ENCODE results near the gene E2F3.

DNA sequence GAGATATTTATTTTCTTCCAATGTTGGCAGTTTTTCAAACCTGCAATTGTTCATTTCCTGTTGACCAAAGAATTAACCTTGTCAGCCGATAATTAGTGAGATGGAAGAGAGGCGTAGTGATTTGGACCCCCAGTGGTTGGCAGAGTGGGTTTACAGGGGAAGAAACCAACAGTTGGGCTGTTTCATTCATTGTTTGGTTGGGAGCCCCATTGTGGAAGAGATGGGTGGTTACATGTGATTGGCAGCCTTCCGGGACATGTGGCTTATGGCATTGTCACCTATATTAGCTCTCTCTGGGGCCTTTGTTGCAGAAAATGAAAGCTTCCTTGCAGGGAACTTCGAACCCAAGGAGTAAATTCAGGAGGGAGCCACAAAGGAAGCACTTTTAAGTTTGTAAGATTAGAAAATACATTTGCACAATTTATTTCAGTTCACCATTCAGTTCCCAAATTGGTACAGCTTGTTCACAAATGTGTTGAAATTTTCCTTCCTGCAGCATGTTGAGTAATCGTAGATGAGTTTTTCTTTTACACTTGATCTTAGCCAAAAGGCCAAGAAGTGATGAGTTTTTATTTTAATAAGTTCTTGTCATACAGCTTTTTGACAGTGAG is 82.3 kb downstream of the E2F3 start:
- TF ChIP-seq EZH2phosphoT487 (IDR thresholded peaks at IDR 0.05; ENCODE audit: borderline replicate concordance): no peak
- TF ChIP-seq, protein P1, sequence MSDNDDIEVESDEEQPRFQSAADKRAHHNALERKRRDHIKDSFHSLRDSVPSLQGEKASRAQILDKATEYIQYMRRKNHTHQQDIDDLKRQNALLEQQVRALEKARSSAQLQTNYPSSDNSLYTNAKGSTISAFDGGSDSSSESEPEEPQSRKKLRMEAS (IDR thresholded peaks at IDR 0.05): no peak
- no peak for TF ChIP-seq CTCF (IDR thresholded peaks at IDR 0.05 in 2 of 3, conservative IDR thresholded peaks at IDR 0.05 in 1 of 3; ENCODE audit: borderline replicate concordance in 1 of 3, insufficient read depth in 1 of 3, low read depth in 2 of 3, low read length in 2 of 3)
- no peak for TF ChIP-seq YY1 (IDR thresholded peaks at IDR 0.05; ENCODE audit: extremely low read depth, insufficient replicate concordance, low read depth, low read length)
- TF ChIP-seq EGR1 (IDR thresholded peaks at IDR 0.05; ENCODE audit: low read depth): no peak
- no peak for TF ChIP-seq ATF3 (IDR thresholded peaks at IDR 0.05)
- no peak for TF ChIP-seq ZFX (IDR thresholded peaks at IDR 0.05)
- TF ChIP-seq SIN3A (IDR thresholded peaks at IDR 0.05; ENCODE audit: low read depth): no peak
- TF ChIP-seq POLR2A (IDR thresholded peaks at IDR 0.05; ENCODE audit: borderline replicate concordance, extremely low read depth, insufficient read depth, insufficient read length): no peak
- TF ChIP-seq TCF7L2 (IDR thresholded peaks at IDR 0.05; ENCODE audit: borderline replicate concordance, extremely low read depth, insufficient read depth, insufficient read length): no peak
- TF ChIP-seq RAD21 (IDR thresholded peaks at IDR 0.05; ENCODE audit: low read depth): no peak
- TF ChIP-seq POLR2AphosphoS5 (IDR thresholded peaks at IDR 0.05; ENCODE audit: low read depth, low read length): no peak
- no peak for TF ChIP-seq ZNF274 (IDR thresholded peaks at IDR 0.05; ENCODE audit: low read depth, low read length)
- TF ChIP-seq ELF1 (IDR thresholded peaks at IDR 0.05; ENCODE audit: borderline replicate concordance, low read depth): no peak
